ENCODE data around the gene MCUB.
"Not testable (repeated sequence)": the region's sequence is repeated elsewhere in the genome, so short reads cannot be mapped to it uniquely, and the experiment has no call there.

DNA sequence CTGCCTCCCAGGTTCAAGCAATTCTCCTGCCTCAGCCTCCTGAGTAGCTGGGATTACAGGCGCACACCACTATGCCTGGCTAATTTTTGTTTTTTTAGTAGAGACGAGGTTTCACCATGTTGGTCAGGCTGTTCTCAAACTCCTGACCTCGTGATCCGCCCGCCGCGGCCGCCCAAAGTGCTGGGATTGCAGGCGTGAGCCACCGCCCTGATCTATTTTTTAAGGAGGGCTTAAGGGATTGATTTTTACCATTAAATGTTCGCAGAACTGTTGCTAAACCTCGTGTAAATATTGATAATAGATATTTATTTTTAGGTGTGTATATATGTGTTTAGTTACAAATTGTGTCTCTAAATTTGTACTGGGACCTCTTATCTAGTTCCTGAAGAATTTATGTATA is 46.7 kb upstream of the MCUB start:
- TF ChIP-seq, protein P1, sequence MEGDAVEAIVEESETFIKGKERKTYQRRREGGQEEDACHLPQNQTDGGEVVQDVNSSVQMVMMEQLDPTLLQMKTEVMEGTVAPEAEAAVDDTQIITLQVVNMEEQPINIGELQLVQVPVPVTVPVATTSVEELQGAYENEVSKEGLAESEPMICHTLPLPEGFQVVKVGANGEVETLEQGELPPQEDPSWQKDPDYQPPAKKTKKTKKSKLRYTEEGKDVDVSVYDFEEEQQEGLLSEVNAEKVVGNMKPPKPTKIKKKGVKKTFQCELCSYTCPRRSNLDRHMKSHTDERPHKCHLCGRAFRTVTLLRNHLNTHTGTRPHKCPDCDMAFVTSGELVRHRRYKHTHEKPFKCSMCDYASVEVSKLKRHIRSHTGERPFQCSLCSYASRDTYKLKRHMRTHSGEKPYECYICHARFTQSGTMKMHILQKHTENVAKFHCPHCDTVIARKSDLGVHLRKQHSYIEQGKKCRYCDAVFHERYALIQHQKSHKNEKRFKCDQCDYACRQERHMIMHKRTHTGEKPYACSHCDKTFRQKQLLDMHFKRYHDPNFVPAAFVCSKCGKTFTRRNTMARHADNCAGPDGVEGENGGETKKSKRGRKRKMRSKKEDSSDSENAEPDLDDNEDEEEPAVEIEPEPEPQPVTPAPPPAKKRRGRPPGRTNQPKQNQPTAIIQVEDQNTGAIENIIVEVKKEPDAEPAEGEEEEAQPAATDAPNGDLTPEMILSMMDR (IDR thresholded peaks at IDR 0.05; ENCODE audit: low read length), result not testable (repeated sequence)
- not testable (repeated sequence) for TF ChIP-seq EZH2 (optimal IDR thresholded peaks at IDR 0.05; ENCODE audit: low read depth, low read length)
